IPS-20b (cell line): ENCODE data around the gene NCKAP1.
"Not testable (repeated sequence)": the region's sequence is repeated elsewhere in the genome, so short reads cannot be mapped to it uniquely, and the experiment has no call there.

Experiments
- H3K27ac ChIP-seq: one replicate; pipeline ENCODE4 v1.5.1; 2013; ENCODE audit warnings: low read length
- H3K27me3 ChIP-seq: 2 replicates; pipeline ENCODE4 v1.6.1; 2013; ENCODE audit warnings: mild to moderate bottlenecking, low read length, inconsistent platforms; ENCODE audit not compliant: insufficient read depth
- H3K36me3 ChIP-seq: 2 replicates; pipeline ENCODE4 v1.6.1; 2013; ENCODE audit warnings: low read depth, mild to moderate bottlenecking, inconsistent platforms, low read length, moderate library complexity; ENCODE audit not compliant: insufficient read depth
- H3K4me1 ChIP-seq: 2 replicates; pipeline ENCODE4 v1.6.1; 2013; ENCODE audit warnings: mild to moderate bottlenecking, control low read depth, inconsistent platforms, low read length, moderate library complexity; ENCODE audit not compliant: insufficient read depth
- H3K4me3 ChIP-seq: 2 replicates; pipeline ENCODE4 v1.5.1; 2013; ENCODE audit warnings: mild to moderate bottlenecking, low read length, inconsistent platforms
- H3K9ac ChIP-seq: 2 replicates; pipeline ENCODE4 v1.6.1; 2013; ENCODE audit warnings: low read depth, mild to moderate bottlenecking, inconsistent platforms, low read length, moderate library complexity
- H3K9me3 ChIP-seq: 2 replicates; pipeline ENCODE4 v1.6.1; 2013; ENCODE audit warnings: mild to moderate bottlenecking, low read depth, low read length, inconsistent platforms; ENCODE audit not compliant: insufficient read depth

NCKAP1 gene

DNA sequence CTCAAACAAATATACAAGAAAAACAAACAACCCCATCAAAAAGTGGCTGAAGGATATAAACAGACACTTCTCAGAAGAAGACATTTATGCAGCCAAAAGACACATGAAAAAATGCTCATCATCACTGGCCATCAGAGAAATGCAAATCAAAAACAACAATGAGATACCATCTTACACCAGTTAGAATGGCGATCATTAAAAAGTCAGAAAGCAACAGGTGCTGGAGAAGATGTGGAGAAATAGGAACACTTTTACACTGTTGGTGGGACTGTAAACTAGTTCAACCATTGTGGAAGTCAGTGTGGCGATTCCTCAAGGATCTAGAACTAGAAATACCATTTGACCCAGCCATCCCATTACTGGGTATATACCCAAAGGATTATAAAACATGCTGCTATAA lies 77.4 kb downstream of the NCKAP1 start:
- H3K9me3 ChIP-seq, H3K9ac ChIP-seq, H3K27ac ChIP-seq, H3K27me3 ChIP-seq, H3K4me3 ChIP-seq, H3K4me1 ChIP-seq: not testable (repeated sequence)
- peaks cover 70% of the 10 kb centered on the region for H3K36me3 ChIP-seq

DNA sequence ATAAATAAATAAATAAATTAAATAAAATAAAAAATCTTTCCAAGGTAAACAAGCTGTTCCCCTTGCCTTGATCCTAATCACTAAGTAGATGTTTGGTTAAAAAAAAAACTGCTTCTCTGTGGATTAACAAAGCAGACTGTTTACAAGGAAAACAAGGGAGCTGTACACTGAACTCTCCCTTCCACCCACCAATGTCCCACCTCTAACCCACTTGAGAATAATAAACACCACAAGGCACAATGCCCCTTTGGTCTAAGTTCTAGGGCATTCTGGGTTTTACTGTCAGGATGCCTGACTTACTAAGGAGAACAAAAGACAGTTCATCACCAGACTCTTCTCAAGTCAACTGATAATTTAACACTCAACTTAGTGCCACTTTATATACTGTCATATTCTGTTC lies 83.5 kb downstream of the NCKAP1 start:
- H3K27me3 ChIP-seq, result no peaks in the 10 kb centered on the region
- no peaks in the 10 kb centered on the region for H3K9me3 ChIP-seq
- H3K4me3 ChIP-seq, result no peak overlapping the region
- no peaks in the 10 kb centered on the region for H3K4me1 ChIP-seq
- no peak overlapping the region for H3K27ac ChIP-seq
- H3K9ac ChIP-seq, result no peak overlapping the region
- peaks cover 87% of the 10 kb centered on the region for H3K36me3 ChIP-seq

DNA sequence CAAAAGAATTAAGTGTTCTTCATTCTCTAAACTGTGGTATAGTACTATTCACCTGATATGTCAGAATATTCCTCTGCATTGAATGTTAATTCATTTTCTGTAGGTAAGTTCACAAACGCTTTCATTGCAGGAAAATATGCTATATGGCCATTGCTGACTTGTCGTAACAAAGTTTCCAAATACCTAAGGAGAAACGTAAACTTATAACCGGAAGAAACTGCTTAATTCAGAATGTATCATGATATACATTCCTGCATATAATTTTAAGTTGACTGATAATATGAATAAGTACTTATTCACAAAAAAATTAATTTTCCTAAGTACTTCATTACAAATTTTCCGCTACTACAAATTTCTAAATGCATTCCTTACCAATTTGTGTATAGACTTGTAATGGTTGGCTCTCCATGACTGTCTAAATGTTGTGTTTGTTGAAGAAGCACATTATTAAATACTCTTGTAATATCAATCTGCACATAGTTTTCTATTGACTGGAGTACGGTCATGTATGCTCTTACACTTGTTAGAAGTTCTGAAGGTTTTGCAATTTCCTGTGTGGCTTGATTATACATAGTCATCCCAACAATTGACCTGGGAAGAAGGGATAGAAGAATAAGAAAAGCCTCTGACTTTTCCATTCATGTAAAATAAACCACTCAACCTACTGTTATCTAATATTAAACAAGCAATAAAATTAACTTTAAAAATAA lies 85.4 kb downstream of the NCKAP1 start:
- no peak overlapping the region for H3K9ac ChIP-seq
- H3K4me3 ChIP-seq, result no peak overlapping the region
- H3K4me1 ChIP-seq, result no peaks in the 10 kb centered on the region
- H3K9me3 ChIP-seq, result no peaks in the 10 kb centered on the region
- peaks cover 83% of the 10 kb centered on the region for H3K36me3 ChIP-seq
- no peaks in the 10 kb centered on the region for H3K27me3 ChIP-seq
- H3K27ac ChIP-seq, result no peak overlapping the region

GRCh38 chr2:182951948-182952663 lies 86.2 kb downstream of the NCKAP1 start:
- no peaks in the 10 kb centered on the region for H3K9me3 ChIP-seq
- H3K4me1 ChIP-seq, result no peaks in the 10 kb centered on the region
- H3K36me3 ChIP-seq, result peaks cover 82% of the 10 kb centered on the region
- no peak overlapping the region for H3K9ac ChIP-seq
- H3K4me3 ChIP-seq, result no peak overlapping the region
- no peaks in the 10 kb centered on the region for H3K27me3 ChIP-seq
- no peak overlapping the region for H3K27ac ChIP-seq

DNA sequence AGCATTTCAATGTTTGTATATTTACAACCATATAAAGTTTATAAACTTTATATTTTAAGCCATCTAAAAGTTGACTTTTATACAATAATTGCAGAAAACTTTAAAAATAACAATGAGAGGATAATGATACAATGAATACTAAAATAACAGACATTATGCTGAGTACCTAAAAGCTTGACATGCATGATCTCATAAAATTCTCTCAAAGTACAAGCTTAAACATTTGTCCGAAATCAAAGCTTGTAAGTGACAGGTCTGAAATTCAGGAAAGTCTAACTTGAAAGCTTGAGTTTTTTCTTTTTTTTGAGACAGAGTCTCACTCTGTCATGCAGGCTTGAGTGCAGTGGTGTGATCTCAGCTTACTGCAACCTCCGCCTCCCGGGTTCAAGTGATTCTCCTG lies 87.7 kb downstream of the NCKAP1 start:
- H3K27ac ChIP-seq, result no peak overlapping the region
- H3K36me3 ChIP-seq, result peaks cover 80% of the 10 kb centered on the region
- H3K9ac ChIP-seq, result no peak overlapping the region
- H3K4me1 ChIP-seq, result no peaks in the 10 kb centered on the region
- H3K9me3 ChIP-seq, result no peaks in the 10 kb centered on the region
- no peak overlapping the region for H3K4me3 ChIP-seq
- H3K27me3 ChIP-seq, result no peaks in the 10 kb centered on the region

- no peak overlapping the region for H3K4me3 ChIP-seq
- H3K36me3 ChIP-seq, result peaks cover 77% of the 10 kb centered on the region
- no peaks in the 10 kb centered on the region for H3K27me3 ChIP-seq
- H3K4me1 ChIP-seq, result no peaks in the 10 kb centered on the region
- no peak overlapping the region for H3K9ac ChIP-seq
- no peak overlapping the region for H3K27ac ChIP-seq
- no peaks in the 10 kb centered on the region for H3K9me3 ChIP-seq
Measured at GRCh38 chr2:182949572-182950189, 88.6 kb downstream of the NCKAP1 start.

GRCh38 chr2:182949052-182949451 lies 89.2 kb downstream of the NCKAP1 start:
- H3K36me3 ChIP-seq, result peaks cover 76% of the 10 kb centered on the region
- H3K4me3 ChIP-seq, result no peak overlapping the region
- no peak overlapping the region for H3K27ac ChIP-seq
- no peaks in the 10 kb centered on the region for H3K27me3 ChIP-seq
- H3K4me1 ChIP-seq, result no peaks in the 10 kb centered on the region
- H3K9ac ChIP-seq, result no peak overlapping the region
- no peaks in the 10 kb centered on the region for H3K9me3 ChIP-seq

DNA sequence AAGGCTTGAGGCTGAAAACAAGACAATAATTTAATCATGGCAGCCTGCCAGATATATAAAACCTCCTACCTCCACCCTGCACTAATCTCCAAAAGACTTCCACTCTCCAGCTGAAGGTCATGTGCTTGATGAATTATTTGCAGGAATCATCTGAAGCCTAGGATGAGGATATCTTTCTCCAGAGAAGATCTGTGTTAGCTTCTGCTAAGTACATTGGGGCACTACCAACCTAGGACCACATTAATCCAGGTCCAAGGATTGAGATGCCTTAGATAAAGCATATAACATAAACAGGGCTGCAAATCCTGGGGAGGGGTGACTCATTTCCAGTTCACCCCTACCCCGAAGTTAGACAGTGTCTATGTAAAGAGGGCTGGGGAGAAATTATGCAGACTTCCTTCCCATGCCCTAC lies 91.3 kb downstream of the NCKAP1 start:
- no peak overlapping the region for H3K27ac ChIP-seq
- no peaks in the 10 kb centered on the region for H3K4me1 ChIP-seq
- H3K4me3 ChIP-seq, result no peak overlapping the region
- no peaks in the 10 kb centered on the region for H3K9me3 ChIP-seq
- H3K9ac ChIP-seq, result no peak overlapping the region
- H3K36me3 ChIP-seq, result peaks cover 72% of the 10 kb centered on the region
- H3K27me3 ChIP-seq, result no peaks in the 10 kb centered on the region

- no peak overlapping the region for H3K4me3 ChIP-seq
- no peaks in the 10 kb centered on the region for H3K9me3 ChIP-seq
- H3K27me3 ChIP-seq, result no peaks in the 10 kb centered on the region
- no peaks in the 10 kb centered on the region for H3K4me1 ChIP-seq
- no peak overlapping the region for H3K9ac ChIP-seq
- peaks cover 73% of the 10 kb centered on the region for H3K36me3 ChIP-seq
- H3K27ac ChIP-seq, result no peak overlapping the region
Measured at GRCh38 chr2:182943339-182943738, 94.9 kb downstream of the NCKAP1 start.

DNA sequence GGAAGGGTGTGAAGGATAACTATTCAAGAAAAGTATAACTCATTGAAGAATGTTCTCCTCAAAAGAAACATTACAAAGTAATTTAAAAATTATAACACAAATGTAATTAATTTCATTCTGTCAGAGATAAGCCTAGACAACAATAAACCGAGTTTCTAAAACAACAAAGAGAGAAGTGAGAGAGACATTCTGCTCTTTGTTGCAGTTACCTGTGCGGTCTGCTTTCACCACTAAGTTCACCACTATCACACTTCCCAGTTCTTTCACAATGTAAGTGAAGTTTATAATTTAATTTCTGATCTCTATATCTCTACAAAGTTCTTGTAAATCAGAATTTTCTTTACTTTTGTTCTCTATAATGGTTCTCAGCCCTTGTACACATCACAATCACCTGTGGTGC lies 95.5 kb downstream of the NCKAP1 start:
- no peak overlapping the region for H3K4me3 ChIP-seq
- peaks cover 77% of the 10 kb centered on the region for H3K36me3 ChIP-seq
- no peaks in the 10 kb centered on the region for H3K9me3 ChIP-seq
- H3K9ac ChIP-seq, result no peak overlapping the region
- H3K27me3 ChIP-seq, result no peaks in the 10 kb centered on the region
- no peak overlapping the region for H3K27ac ChIP-seq
- no peaks in the 10 kb centered on the region for H3K4me1 ChIP-seq

DNA sequence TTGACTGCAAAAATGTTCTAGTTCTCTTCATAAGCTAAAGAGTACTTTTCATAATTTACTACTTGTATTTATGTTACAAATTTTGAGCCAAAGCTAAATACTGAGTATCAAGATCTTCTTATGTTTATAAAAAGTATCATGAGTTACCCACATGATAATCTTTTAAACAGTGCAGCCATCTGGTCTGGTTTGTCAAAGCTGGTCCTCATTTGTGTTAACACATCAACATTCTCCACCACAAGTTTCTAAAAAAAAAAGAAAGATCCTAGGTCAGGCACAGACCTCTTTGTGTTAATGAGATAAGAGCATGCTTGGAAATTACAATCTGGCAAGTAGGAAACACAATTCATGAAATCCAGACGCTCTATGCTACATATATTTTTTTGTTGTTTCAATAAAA lies 96.3 kb downstream of the NCKAP1 start:
- H3K36me3 ChIP-seq, result peaks cover 78% of the 10 kb centered on the region
- H3K4me3 ChIP-seq, result no peak overlapping the region
- H3K27ac ChIP-seq, result no peak overlapping the region
- no peaks in the 10 kb centered on the region for H3K4me1 ChIP-seq
- no peaks in the 10 kb centered on the region for H3K9me3 ChIP-seq
- H3K9ac ChIP-seq, result no peak overlapping the region
- H3K27me3 ChIP-seq, result no peaks in the 10 kb centered on the region
